WTC11 (cell line): ENCODE results near the gene CAB39.

Experiments
- CREB1 ChIP-seq: sonication (generic); formaldehyde crosslinking; IDR thresholded peaks from 2 replicates; pipeline ENCODE4 v1.8.0; 2023; ENCODE audit warnings: mild to moderate bottlenecking, missing genetic modification reagents
- CTCF ChIP-seq: fragments of 200-600 bp; IDR thresholded peaks from 2 replicates; pipeline ENCODE4 v1.8.0; 2022; ENCODE audit warnings: antibody characterized with exemption
- FOXJ3 ChIP-seq: sonication (generic); formaldehyde crosslinking; IDR thresholded peaks from 2 replicates; pipeline ENCODE4 v1.9.0; 2021; ENCODE audit warnings: missing genetic modification reagents, mild to moderate bottlenecking, borderline replicate concordance
- GRHL2 ChIP-seq: fragments of 250-450 bp; sonication (Bioruptor Pico); IDR thresholded peaks from 2 replicates; pipeline ENCODE4 v1.8.0; 2022; ENCODE audit warnings: mild to moderate bottlenecking, moderate library complexity; ENCODE audit not compliant: insufficient replicate concordance, severe bottlenecking
- IRF1 ChIP-seq: sonication (generic); formaldehyde crosslinking; IDR thresholded peaks from 2 replicates; pipeline ENCODE4 v1.8.0; 2023; ENCODE audit warnings: missing genetic modification reagents
- MAX ChIP-seq: sonication (generic); formaldehyde crosslinking; IDR thresholded peaks from 2 replicates; pipeline ENCODE4 v1.8.0; 2022; ENCODE audit warnings: mild to moderate bottlenecking, missing genetic modification reagents
- NR2C2 ChIP-seq: sonication (generic); formaldehyde crosslinking; IDR thresholded peaks from 2 replicates; pipeline ENCODE4 v1.8.0; 2022; ENCODE audit warnings: mild to moderate bottlenecking, missing genetic modification reagents
- PRRX2 ChIP-seq: fragments of 250-450 bp; sonication (Bioruptor Pico); IDR thresholded peaks from 2 replicates; pipeline ENCODE4 v1.8.0; 2021; ENCODE audit warnings: mild to moderate bottlenecking
- SP1 ChIP-seq: sonication (generic); formaldehyde crosslinking; conservative IDR thresholded peaks from 2 replicates; pipeline ENCODE4 v1.8.1; 2022; ENCODE audit warnings: missing genetic modification reagents
- TEAD1 ChIP-seq: sonication (generic); formaldehyde crosslinking; IDR thresholded peaks from 2 replicates; pipeline ENCODE4 v1.8.0; 2022; ENCODE audit warnings: mild to moderate bottlenecking, missing genetic modification reagents
- ZNF232 ChIP-seq: sonication (generic); formaldehyde crosslinking; IDR thresholded peaks from 2 replicates; pipeline ENCODE4 v1.8.0; 2022; ENCODE audit warnings: mild to moderate bottlenecking, missing genetic modification reagents
- ZNF317 ChIP-seq: sonication (generic); formaldehyde crosslinking; IDR thresholded peaks from 2 replicates; pipeline ENCODE4 v1.8.1; 2023; ENCODE audit warnings: low read depth, mild to moderate bottlenecking, moderate library complexity, missing genetic modification reagents, borderline replicate concordance
- ZNF396 ChIP-seq: fragments of 250-450 bp; sonication (Bioruptor Pico); IDR thresholded peaks from 2 replicates; pipeline ENCODE4 v1.8.0; 2021; ENCODE audit warnings: mild to moderate bottlenecking, moderate library complexity, borderline replicate concordance
- TF ChIP-seq, protein P1 (sequence below): sonication (generic); formaldehyde crosslinking; IDR thresholded peaks from 2 replicates; pipeline ENCODE4 v1.8.0; 2022; ENCODE audit warnings: mild to moderate bottlenecking, missing genetic modification reagents

GRCh38 chr2:230731512-230731911 lies 18.9 kb downstream of the CAB39 start:
- TF ChIP-seq ZNF232 (CRISPR knock-in tag) (no peak), ZNF317 (no peak), CTCF (no peak), PRRX2 (CRISPR knock-in tag) (no peak), MAX (CRISPR knock-in tag) (no peak), GRHL2 (CRISPR knock-in tag) (no peak), FOXJ3 (CRISPR knock-in tag) (no peak), ZNF396 (CRISPR knock-in tag) (no peak), SP1 (CRISPR knock-in tag) (no peak), NR2C2 (CRISPR knock-in tag) (no peak), IRF1 (no peak), TEAD1 (CRISPR knock-in tag) (no peak), CREB1 (CRISPR knock-in tag) (no peak)
- TF ChIP-seq, protein P1, sequence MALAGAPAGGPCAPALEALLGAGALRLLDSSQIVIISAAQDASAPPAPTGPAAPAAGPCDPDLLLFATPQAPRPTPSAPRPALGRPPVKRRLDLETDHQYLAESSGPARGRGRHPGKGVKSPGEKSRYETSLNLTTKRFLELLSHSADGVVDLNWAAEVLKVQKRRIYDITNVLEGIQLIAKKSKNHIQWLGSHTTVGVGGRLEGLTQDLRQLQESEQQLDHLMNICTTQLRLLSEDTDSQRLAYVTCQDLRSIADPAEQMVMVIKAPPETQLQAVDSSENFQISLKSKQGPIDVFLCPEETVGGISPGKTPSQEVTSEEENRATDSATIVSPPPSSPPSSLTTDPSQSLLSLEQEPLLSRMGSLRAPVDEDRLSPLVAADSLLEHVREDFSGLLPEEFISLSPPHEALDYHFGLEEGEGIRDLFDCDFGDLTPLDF (CRISPR knock-in tag), result no peak
